Transverse colon (tissue), 4 donors: ENCODE measurements around the gene SFXN5. TPM values are rescaled to one million over a fixed set of nuclear protein-coding genes. Genes with fewer than 3 reads are reported as not detected.

ENCODE experiments used
- DNase-seq: peaks from one replicate; pipeline ENCODE4 v3.0.0-alpha.2; 2019
- H3K27ac ChIP-seq, 4 donors: fragments of 200-600 bp; sonication (generic); 2 replicates each; pipeline ENCODE4 v1.5.1; 2016 to 2018; ENCODE audit warnings: inconsistent platforms in 4 of 4
- H3K27me3 ChIP-seq: fragments of 200-600 bp; sonication (generic); 2 replicates; pipeline ENCODE4 v1.5.1; 2017; ENCODE audit warnings: inconsistent platforms
- H3K36me3 ChIP-seq, 4 donors: fragments of 200-600 bp; sonication (generic); 2 replicates each; pipeline ENCODE4 v1.5.1; 2017 to 2019; ENCODE audit warnings: inconsistent platforms in 4 of 4
- H3K4me1 ChIP-seq, 4 donors: fragments of 200-600 bp; sonication (generic); 2 replicates each; pipeline ENCODE4 v1.5.1; 2017 to 2020; ENCODE audit warnings: inconsistent platforms in 4 of 4
- H3K4me3 ChIP-seq, 4 donors: fragments of 200-600 bp; sonication (generic); 1 replicate in 1 of 4; 2 replicates in 3 of 4; pipeline versions ENCODE4 v1.5.1 to v1.6.1; 2017 to 2019; ENCODE audit warnings: inconsistent platforms in 4 of 4
- H3K9me3 ChIP-seq, 2 donors: fragments of 200-600 bp; sonication (generic); 2 replicates each; pipeline ENCODE4 v1.5.1; 2017 to 2019; ENCODE audit warnings: inconsistent platforms in 2 of 2
- EP300 ChIP-seq: sonication (generic); formaldehyde crosslinking; IDR thresholded peaks from one replicate; pipeline ENCODE4 v1.6.1; 2017; ENCODE audit warnings: antibody characterized with exemption, low read depth
- POLR2A ChIP-seq: fragments of 450-650 bp; IDR thresholded peaks from one replicate; pipeline ENCODE4 v1.6.1; 2016; ENCODE audit warnings: antibody characterized with exemption, mild to moderate bottlenecking, moderate library complexity
- POLR2AphosphoS5 ChIP-seq, 3 donors: sonication (generic); formaldehyde crosslinking; IDR thresholded peaks; one replicate each; pipeline ENCODE4 v1.6.1; 2016; ENCODE audit warnings: antibody characterized with exemption in 3 of 3
- WGBS, 2 donors: methylation state at CpG; one replicate each; pipeline ENCODE4 v1.1.5; 2018; ENCODE audit warnings: low coverage in 1 of 2; 5-methylcytosine and 5-hydroxymethylcytosine counted together
- in situ Hi-C, 4 donors: fragments of 200-750 bp; cut with MboI; loops; one replicate each; pipeline versions ENCODE4 v1.15.0 to v1.15.1; 2017; ENCODE audit warnings: low sequenced_read_pairs in 3 of 4, low pct_ligation_motif_present in 1 of 4, low pct_unique_long_range_greater_than_20kb in 1 of 4
- intact Hi-C: fragments of 100-400 bp; cut with DNase I; formaldehyde crosslinking; loops from one replicate; pipeline ENCODE4 v1.15.1; 2023; ENCODE audit warnings: low total_unique reads
- total RNA-seq, 4 donors: library from RNA; depleted of rRNA; stranded (reverse); fragments of >200 nt; gene quantifications; one replicate each; pipeline ENCODE4 v1.1.0, GENCODE V29; 2016
- TF ChIP-seq, protein P1 (sequence below), 5 experiments: fragments of 200-600 bp in 3 of 5; fragments of 450-650 bp in 2 of 5; sonication (generic) in 3 of 5; IDR thresholded peaks; 1 replicate in 2 of 5; 2 replicates in 3 of 5; pipeline ENCODE4 v1.5.1; 2016 to 2017; ENCODE audit warnings: antibody characterized with exemption in 5 of 5, inconsistent platforms in 3 of 5, mild to moderate bottlenecking in 2 of 5, moderate library complexity in 1 of 5

The SFXN5 gene
- total RNA-seq, 4 donors from 2014 or later = 12.3 to 98.4 (median 42.7) TPM

- intact Hi-C loops = no loop called here
- H3K27ac ChIP-seq = no peak overlapping the region
- H3K36me3 ChIP-seq = peaks cover 0 to 4% (median 0%) of the 10 kb centered on the region in 4 donors
- in situ Hi-C loops = loop anchor here in 2 of 4 donors (10.0 to 25.0 kb wide), 2 partner anchors 166 to 199 kb away; no protein-coding TSS in a partner anchor
- H3K9me3 ChIP-seq = no peaks in the 10 kb centered on the region
- no peak overlapping the region for H3K4me3 ChIP-seq
- DNase-seq = peak; percentile 2
- 89 to 90% methylated on average over 2 to 9 of the region's 9 CpGs for WGBS, 2 donors
- H3K27me3 ChIP-seq = no peaks in the 10 kb centered on the region
- H3K4me1 ChIP-seq = peaks cover 0 to 2% (median 0%) of the 10 kb centered on the region in 4 donors
- TF ChIP-seq POLR2AphosphoS5 (IDR thresholded peaks at IDR 0.05) (no peak), EP300 (no peak), POLR2A (no peak)
- TF ChIP-seq, protein P1, sequence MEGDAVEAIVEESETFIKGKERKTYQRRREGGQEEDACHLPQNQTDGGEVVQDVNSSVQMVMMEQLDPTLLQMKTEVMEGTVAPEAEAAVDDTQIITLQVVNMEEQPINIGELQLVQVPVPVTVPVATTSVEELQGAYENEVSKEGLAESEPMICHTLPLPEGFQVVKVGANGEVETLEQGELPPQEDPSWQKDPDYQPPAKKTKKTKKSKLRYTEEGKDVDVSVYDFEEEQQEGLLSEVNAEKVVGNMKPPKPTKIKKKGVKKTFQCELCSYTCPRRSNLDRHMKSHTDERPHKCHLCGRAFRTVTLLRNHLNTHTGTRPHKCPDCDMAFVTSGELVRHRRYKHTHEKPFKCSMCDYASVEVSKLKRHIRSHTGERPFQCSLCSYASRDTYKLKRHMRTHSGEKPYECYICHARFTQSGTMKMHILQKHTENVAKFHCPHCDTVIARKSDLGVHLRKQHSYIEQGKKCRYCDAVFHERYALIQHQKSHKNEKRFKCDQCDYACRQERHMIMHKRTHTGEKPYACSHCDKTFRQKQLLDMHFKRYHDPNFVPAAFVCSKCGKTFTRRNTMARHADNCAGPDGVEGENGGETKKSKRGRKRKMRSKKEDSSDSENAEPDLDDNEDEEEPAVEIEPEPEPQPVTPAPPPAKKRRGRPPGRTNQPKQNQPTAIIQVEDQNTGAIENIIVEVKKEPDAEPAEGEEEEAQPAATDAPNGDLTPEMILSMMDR (IDR thresholded peaks at IDR 0.05) = no peak
Observed at GRCh38 chr2:72988726-72989273, 82.7 kb downstream of the SFXN5 start.

GRCh38 chr2:72988041-72988440 is 83.5 kb downstream of the SFXN5 start:
- Histone ChIP-seq H3K27ac (no peak overlapping the region), H3K27me3 (no peaks in the 10 kb centered on the region), H3K9me3 (no peaks in the 10 kb centered on the region), H3K4me3 (no peak overlapping the region), H3K36me3 (peaks cover 0 to 4% (median 0%) of the 10 kb centered on the region in 4 donors), H3K4me1 (peaks cover 0 to 10% (median 0%) of the 10 kb centered on the region in 4 donors)
- intact Hi-C loops = no loop called here
- in situ Hi-C loops = loop anchor here in 2 of 4 donors (10.0 to 25.0 kb wide), 2 partner anchors 167 to 199 kb away; no protein-coding TSS in a partner anchor
- 90% methylated on average over 3 of the region's 3 CpGs; no CpG with 5 or more reads in 1 of the 2 donors for WGBS, 2 donors
- TF ChIP-seq POLR2AphosphoS5 (IDR thresholded peaks at IDR 0.05) (no peak), POLR2A (no peak), EP300 (no peak)
- TF ChIP-seq, protein P1 (IDR thresholded peaks at IDR 0.05) = no peak
- DNase-seq = peak; percentile 0

- Histone ChIP-seq H3K36me3 (peaks cover 0 to 4% (median 0%) of the 10 kb centered on the region in 4 donors), H3K4me1 (peaks cover 0 to 11% (median 0%) of the 10 kb centered on the region in 4 donors), H3K4me3 (no peak overlapping the region), H3K27ac (no peak overlapping the region), H3K27me3 (no peaks in the 10 kb centered on the region), H3K9me3 (no peaks in the 10 kb centered on the region)
- 82 to 86% methylated on average over 2 to 11 of the region's 12 CpGs for WGBS, 2 donors
- in situ Hi-C loops (loop anchor here in 2 of 4 donors (10.0 to 25.0 kb wide), 2 partner anchors 169 to 201 kb away; no protein-coding TSS in a partner anchor), intact Hi-C loops (no loop called here)
- TF ChIP-seq POLR2AphosphoS5 (IDR thresholded peaks at IDR 0.05) (no peak), EP300 (no peak), POLR2A (no peak)
- TF ChIP-seq, protein P1 (IDR thresholded peaks at IDR 0.05) = no peak
- DNase-seq = no peak
Observed at GRCh38 chr2:72985891-72986683, 85.4 kb downstream of the SFXN5 start.

DNA sequence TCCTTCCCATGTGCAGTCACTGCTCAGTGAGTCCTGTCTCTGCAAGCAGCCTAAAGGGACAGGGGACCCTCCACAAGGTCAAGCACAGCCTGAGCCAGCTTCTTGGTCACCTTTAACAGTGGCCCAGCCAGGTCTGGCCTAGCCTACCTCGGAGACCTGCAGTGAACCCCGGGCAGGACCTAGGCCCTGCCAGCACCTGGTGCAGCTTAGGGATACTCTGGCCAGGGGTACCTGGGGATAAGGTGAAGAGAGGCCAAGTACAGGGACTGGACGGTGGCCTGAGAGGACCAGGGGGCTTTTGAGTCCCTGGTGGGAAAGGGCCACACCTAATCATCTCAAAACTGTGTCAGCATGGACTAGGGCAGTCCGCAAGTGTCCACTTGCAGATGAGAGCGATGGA is 86.4 kb downstream of the SFXN5 start:
- no peak for TF ChIP-seq POLR2AphosphoS5 (IDR thresholded peaks at IDR 0.05)
- TF ChIP-seq, protein P1 (IDR thresholded peaks at IDR 0.05) = no peak
- no peak for TF ChIP-seq POLR2A
- no peak for TF ChIP-seq EP300
- 96% methylated on average over 5 of the region's 5 CpGs; no CpG with 5 or more reads in 1 of the 2 donors for WGBS, 2 donors
- no peak overlapping the region for H3K27ac ChIP-seq

More for the DNA sequence above, 86.4 kb downstream of the SFXN5 start:
- peaks cover 0 to 11% (median 0%) of the 10 kb centered on the region in 4 donors for H3K4me1 ChIP-seq
- H3K27me3 ChIP-seq = no peaks in the 10 kb centered on the region
- H3K36me3 ChIP-seq = peaks cover 0 to 4% (median 0%) of the 10 kb centered on the region in 4 donors
- in situ Hi-C loops (loop anchor here in 2 of 4 donors (10.0 to 25.0 kb wide), 2 partner anchors 170 to 202 kb away; no protein-coding TSS in a partner anchor), intact Hi-C loops (no loop called here)
- H3K9me3 ChIP-seq = no peaks in the 10 kb centered on the region
- H3K4me3 ChIP-seq = no peak overlapping the region
- no peak for DNase-seq
